Measurements from ENCODE around the gene TSKU. TPM values are rescaled to one million over a fixed set of nuclear protein-coding genes. Genes with fewer than 3 reads are reported as not detected.

The TSKU gene
- total RNA-seq, 1 donor from 2014 or later, result 121 TPM

DNA sequence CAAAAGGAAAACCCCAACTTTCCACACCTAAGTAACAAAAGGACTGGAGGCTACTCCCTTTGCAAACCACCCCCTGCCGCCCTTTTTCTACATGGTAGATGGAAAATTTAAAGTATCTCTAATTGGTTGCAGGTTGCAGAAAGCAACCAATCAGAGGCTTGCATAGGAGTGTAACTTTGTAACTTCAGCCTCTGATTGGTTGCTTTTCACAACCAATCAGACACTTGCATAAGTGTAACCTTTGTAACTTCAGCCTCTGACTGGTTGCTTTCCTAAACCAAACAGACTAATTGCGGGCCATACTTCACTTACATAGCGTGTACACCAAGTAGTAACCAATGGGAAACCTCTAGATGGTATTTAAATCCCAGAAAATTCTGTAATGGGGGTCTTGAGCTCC, 60.8 kb downstream of the TSKU start:
- Histone ChIP-seq H3K4me3 (no peak overlapping the region), H3K36me3 (no peaks in the 10 kb centered on the region), H3K27me3 (no peaks in the 10 kb centered on the region), H3K27ac (no peak overlapping the region), H3K4me1 (no peaks in the 10 kb centered on the region), H3K9me3 (no peaks in the 10 kb centered on the region)
- TF ChIP-seq, protein P1, sequence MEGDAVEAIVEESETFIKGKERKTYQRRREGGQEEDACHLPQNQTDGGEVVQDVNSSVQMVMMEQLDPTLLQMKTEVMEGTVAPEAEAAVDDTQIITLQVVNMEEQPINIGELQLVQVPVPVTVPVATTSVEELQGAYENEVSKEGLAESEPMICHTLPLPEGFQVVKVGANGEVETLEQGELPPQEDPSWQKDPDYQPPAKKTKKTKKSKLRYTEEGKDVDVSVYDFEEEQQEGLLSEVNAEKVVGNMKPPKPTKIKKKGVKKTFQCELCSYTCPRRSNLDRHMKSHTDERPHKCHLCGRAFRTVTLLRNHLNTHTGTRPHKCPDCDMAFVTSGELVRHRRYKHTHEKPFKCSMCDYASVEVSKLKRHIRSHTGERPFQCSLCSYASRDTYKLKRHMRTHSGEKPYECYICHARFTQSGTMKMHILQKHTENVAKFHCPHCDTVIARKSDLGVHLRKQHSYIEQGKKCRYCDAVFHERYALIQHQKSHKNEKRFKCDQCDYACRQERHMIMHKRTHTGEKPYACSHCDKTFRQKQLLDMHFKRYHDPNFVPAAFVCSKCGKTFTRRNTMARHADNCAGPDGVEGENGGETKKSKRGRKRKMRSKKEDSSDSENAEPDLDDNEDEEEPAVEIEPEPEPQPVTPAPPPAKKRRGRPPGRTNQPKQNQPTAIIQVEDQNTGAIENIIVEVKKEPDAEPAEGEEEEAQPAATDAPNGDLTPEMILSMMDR (IDR thresholded peaks at IDR 0.05), result no peak
- intact Hi-C loops (cut with DNase I), result no loop called here
- no peak for DNase-seq (ENCODE audit: low spot score in 2 of 2)

DNA sequence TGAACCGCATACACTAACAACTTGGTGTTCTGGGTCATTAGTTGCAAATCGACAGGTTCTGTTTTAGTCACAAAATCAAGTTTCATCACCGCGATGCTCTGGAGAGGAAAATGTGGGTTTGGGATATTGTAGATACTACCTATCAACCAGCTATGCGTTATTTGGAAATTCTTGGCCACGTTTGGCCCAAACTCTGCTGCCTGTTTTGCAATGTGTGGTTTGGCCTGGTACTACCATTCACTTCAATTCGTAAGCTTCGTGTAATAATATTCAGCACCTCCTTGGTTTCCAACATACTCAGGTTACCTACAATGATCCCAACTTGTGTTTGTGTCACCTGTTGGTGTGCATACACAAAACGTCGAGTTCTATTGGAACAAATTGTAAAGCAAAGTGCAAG, 61.4 kb downstream of the TSKU start:
- no peaks in the 10 kb centered on the region for H3K9me3 ChIP-seq
- H3K36me3 ChIP-seq, result no peaks in the 10 kb centered on the region
- TF ChIP-seq, protein P1 (IDR thresholded peaks at IDR 0.05), result no peak
- DNase-seq (ENCODE audit: low spot score in 2 of 2), result no peak
- H3K27me3 ChIP-seq, result no peaks in the 10 kb centered on the region
- no peak overlapping the region for H3K27ac ChIP-seq
- no peaks in the 10 kb centered on the region for H3K4me1 ChIP-seq
- no peak overlapping the region for H3K4me3 ChIP-seq
- intact Hi-C loops (cut with DNase I), result no loop called here

DNA sequence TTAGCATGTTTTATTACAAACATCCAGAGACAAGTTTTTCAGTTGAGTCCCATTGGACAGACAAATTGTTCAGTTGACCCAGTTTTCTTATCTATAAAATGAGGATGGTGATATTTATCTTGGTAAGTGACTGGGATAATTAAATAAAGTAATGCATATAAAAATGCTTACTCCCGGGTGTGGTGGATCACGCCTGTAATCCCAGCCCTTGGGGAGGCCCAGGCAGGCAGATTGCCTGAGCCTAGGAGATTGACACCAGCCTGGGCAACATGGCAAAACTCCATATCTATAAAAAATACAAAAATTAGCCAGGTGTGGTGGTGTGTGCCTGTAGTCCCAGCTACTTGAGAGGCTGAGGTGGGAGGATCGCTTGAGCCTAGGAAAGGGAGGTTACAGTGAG, 61.9 kb downstream of the TSKU start:
- Histone ChIP-seq H3K27ac (no peak overlapping the region), H3K4me3 (no peak overlapping the region), H3K9me3 (no peaks in the 10 kb centered on the region), H3K36me3 (no peaks in the 10 kb centered on the region), H3K27me3 (no peaks in the 10 kb centered on the region), H3K4me1 (no peaks in the 10 kb centered on the region)
- TF ChIP-seq, protein P1 (IDR thresholded peaks at IDR 0.05), result no peak
- intact Hi-C loops (cut with DNase I), result no loop called here
- no peak for DNase-seq (ENCODE audit: low spot score in 2 of 2)

DNA sequence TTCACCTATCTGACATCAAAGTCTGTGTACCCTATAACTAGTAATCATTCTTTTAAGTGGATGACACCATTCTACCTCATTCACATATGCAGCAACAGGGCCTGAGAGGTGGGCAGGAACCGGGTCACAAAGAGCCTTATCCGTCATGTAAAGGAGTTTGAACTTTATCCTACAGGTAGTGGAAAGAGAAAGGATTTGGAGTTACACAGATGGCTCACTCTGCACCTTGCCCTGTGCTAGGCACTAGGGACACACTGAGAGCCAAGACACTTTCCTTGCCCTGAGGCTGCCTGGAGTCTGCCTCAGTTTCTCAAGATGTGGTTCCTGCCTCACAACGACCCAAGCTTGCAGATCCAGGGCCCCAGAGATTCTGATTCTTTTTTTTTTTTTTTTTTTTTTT, 63.3 kb downstream of the TSKU start:
- Histone ChIP-seq H3K9me3 (no peaks in the 10 kb centered on the region), H3K4me3 (no peak overlapping the region), H3K36me3 (no peaks in the 10 kb centered on the region), H3K27me3 (no peaks in the 10 kb centered on the region), H3K4me1 (peaks cover 0 to 5% of the 10 kb centered on the region in 2 donors), H3K27ac (no peak overlapping the region)
- TF ChIP-seq, protein P1 (IDR thresholded peaks at IDR 0.05), result no peak
- intact Hi-C loops (cut with DNase I), result no loop called here
- no peak for DNase-seq (ENCODE audit: low spot score in 2 of 2)

Other genes with a start within 250 kb of the TSKU start
- gene LRRC32, start 112.6 kb upstream of the TSKU start, total RNA-seq, result 280 TPM
- 10.5 TPM for gene ACER3, start 77.6 kb downstream of the TSKU start, total RNA-seq